NCI-H345 (cell line): ENCODE measurements around the gene ACRBP.
"Not testable (repeated sequence)": the region's sequence is repeated elsewhere in the genome, so short reads cannot be mapped to it uniquely, and the experiment has no call there.

ENCODE experiments used
- DNase-seq: peaks from one replicate; lab custom pipeline; 2025; lab: John Stamatoyannopoulos, UW

Gene ACRBP

DNA sequence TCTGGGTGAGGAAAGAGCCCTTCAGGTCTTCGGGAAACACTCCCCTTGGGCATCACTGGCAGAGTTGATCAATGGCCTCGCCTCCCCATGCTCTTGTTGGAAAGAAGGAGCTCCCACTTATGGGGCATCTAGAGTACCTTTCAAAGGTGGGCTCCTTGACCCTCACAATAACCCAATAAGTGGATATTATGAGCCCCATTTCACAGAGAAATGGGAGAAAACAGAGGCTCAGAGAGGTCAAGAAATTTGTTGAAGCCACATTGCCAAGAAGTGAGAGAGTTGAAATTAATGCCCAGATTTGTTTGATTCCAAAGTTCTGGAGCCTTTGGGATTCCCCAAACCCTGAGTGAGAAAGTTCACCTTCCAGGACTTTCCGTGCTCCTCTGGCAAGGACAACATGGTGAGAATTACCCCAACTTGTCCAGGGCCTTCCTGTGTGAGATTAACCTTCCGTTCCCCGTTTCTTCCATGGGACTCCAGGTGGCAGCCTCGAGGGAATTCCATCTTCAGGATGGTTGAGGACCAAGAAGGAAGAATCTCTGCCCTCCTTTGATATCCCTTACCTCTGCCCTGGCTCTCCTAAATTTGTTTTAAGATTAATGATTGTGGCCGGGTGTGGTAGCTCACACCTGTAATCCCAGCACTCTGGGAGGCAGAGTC is 32.6 kb downstream of the ACRBP start:
- DNase-seq, result no peak

DNA sequence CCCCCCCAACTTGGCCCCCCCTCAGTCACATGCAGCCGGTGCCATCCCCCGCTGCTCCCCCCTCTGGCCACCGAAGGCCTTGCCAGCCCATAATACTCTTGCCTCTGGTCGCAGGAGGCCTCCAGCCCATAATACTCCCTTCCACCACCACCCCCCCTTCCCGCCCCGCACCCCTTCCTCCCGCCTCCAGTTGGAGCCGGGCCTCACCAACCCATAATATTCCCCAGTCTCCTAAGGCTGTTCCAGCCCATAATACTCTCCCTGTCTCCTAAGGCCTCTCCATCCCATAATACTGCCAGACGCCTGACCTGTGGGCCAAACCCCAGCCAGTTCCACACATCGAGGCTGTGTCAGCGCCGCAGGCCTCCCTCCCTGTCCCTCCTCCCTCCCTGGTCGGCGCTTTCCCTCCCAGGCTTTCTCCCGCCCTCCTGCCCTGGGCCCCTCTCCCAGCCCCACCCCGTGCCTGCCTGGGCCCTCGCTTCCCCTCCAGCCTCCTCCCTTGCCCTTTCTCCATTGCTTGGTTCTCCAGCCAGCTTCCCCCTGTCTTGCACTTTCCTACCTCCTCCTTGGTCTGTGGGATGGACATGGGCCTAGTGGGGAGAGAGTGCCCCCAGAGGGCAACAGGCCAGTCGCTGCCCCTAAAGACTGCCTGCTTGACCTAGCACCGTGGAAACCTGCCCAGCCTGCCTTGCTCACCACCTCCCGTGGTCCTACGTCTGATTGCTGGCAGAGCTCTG is 33.3 kb downstream of the ACRBP start:
- peak; percentile 97 for DNase-seq

DNA sequence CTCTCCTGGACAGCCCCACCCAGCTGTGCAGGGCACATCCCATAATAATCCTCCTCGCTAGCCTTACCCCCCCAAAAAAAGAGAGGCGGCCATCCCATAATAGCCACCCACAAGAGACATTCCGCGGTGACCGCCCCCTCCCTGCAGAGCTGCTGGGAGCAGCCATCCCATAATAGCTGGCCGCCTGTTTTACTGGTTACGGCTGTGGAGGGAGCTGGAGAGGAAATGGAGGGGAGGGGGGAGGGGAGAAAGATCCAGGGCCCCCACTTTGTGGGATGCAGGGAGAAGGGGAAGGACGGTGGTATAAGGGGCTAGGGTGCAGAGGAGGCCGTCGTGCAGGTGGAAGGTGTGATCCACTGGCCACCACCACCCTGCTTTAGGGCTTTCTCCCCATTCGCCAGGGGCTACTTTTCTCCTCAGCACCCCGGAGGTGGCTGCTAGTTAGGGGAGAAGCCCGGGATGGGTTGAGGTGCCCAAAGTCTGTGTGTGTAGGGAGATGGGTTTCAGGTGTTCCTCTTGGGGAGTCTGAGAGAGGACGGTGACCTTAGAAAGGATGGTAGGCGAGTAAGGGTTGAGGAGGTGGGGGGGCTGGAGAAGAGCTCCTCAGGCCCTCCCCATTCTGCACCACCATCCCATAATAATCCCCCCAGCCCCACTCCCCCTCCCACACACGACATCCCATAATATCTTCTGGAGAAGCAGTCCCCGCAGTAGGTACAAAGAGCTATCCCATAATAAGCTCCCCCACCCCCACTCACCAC is 34.0 kb downstream of the ACRBP start:
- DNase-seq, result peak; percentile 94

DNA sequence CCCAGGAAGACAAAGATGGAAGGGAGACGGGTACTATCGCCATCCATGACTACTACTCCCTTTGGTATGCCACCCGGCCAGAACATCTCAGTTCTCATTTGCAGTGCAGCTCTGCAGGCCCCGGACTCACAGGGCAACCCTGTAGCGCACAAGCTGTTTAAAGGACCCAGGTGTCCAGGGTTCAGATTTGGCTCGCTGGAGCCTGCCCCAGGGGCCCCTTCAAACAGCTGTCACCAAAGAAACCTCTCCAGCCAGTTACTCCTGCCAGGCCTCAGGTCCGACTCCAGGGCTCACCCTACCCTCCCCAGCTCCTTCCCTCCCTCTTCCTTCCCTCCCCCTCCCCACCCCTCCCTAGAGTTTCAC is 34.6 kb downstream of the ACRBP start:
- DNase-seq, result no peak

DNA sequence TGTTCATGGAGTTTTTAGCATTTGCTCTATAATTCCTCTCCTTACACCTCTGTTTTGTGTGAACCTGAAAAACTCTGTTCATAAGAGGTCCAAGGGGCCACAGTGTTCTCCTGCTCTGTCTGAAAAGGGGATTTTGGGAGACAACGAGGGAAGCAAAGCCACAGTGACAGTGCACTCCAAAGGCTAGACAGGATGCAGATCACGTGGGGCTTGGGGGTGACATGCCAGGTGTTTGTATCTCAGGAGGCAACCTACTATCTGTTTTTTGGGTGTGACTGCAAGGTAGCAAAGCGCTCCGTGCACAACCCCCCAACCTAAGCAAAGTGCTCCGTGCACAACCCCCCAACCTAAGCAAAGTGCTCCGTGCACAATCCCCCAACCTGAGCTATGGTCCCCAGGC is 35.0 kb downstream of the ACRBP start:
- no peak for DNase-seq

DNA sequence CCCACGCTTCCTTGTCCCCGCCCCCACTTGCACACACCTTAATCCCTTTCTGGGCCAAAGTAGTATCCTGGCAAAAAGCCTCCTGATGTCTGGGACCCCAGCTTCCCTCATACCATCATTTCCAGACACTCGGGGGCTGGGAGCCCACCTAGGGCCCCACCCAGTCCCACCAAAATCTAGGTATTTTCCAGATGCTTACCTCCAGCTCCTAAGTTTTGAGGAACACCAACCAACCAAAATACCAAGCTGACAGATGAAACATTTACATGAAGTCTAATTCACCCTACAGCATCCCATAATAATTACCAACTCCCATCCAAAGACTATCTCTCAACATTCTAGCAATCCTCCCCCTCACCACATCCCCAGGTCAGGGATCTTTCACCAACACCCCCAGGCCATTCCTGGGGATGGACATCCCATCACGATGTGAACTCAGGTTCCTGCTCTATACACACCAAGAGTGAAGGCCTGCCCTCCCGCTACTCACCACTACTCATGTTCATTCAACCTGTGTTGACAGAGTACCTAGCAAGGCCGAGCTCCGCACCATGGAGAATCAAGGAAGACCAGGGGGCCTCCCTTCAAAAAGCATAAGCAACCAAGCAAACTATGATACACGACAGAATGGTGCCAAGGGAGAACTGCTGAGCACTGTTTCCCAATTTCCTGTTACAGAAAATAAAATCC is 38.5 kb downstream of the ACRBP start:
- DNase-seq, result no peak

DNA sequence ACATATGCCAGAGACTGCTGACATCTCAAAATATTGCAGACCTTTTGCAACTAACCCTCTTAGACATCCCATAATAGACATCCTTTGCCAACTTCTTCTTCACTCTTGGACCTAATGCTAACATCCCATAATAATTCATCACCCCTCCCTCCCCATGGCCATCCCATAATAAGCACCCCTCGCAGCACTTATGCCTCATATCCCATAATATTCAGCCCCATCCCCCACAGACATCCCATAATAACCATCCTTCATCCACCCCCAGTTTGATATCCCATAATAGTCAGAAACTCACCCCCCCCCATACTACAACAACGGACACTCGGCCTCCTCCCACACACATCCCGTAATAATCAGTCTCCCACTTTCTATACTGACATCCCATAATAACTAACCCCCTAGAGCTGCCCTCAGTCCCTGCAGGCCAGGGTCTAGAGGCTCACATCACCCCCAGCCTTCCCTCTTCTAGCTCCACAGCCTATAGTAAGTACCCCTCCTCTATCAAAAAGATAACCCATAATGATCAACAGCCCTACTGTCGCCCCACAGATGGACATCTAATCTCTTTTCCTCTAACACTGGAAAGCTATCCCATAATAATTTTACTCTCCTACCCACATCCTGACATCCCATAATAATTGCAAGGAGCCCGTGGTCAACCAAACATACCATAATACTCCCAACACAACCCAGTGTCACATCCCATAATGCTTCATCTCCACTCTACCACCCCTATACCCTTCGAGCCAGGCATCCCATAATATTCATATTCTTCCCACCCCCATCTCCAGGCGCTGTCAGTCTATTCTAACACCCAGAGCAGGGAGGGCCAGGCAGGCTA is 39.3 kb downstream of the ACRBP start:
- DNase-seq, result peak; percentile 94

DNA sequence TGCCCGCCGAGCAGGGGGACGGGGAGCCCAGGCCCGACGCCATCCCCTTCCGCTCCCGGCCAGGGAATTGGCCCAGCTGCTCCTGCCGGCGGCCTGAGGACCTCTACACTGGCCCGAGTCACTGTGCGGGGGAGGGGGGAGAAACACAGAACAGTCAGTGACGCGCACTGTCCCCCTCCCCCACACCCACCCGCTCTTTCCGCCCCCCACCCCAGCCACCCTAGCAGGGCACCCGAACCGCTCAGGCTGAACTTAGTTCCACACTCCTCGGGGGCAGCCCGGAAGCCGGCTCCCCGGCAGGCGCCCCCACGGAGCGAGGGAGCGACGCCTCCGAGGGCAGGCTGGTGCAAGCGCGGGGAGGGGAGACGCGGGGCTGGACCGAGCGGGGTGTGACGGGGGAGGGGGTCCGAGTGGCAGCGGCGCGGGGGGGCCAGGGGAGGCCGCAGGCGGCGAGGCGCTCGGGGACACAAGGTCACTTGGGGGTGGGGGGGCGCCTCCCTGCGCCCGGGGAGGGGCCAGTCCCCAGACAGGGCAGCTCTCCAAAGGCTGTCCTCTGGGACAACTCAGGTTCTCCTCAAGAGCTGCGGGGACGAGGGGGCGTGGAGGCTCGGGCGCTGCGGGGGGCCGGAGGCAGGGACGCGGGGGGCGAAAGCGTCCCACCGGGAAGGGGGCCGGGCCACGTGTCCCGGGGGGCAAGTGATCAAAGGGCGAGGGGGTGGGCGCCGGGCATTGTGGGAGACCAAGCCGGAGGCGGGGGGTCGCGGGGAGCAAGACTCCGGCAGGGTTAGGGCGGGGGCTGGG is 40.7 kb downstream of the ACRBP start:
- no peak for DNase-seq

DNA sequence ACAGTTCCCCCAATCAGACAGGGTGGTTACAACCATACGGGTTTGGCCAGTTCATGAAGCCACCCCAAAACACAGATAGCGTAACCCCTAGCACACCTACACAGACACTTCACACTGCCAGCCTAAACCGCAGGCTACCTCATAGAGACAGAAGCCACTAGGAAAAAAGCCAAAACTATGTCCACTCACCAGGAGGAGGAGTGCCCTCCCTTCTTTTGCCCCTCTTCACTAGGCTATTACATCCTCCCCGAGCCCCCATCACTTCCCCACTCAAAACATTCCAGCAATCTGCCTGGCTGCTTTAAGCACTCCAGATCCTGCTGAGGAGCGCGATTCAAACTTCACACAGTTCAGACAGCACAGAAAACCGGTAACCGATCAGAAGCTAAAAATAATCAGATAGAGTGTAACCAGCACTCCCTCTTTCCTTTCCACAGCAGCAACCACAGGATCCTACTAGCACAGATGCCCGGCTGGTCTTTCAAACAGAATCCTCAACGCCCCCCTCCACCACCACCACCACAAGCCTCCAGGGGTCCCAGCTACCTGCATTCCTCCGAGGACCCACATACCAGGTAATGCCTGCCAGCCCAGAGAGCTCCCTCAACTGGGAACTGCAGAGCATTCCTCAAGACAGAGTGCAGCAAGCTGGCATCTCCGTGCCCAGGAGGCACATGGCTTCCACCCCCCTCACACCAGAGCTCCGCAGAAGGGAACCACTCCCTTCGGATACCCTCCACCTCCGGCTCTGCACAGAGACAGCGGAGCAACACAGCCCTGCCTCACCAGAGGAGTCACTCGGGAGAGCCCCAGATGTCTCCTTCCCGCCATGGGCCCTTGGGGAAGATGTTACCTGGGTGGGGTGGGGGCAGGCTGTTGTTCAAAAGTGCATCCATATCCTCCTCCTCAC is 41.6 kb downstream of the ACRBP start:
- DNase-seq, result no peak

DNA sequence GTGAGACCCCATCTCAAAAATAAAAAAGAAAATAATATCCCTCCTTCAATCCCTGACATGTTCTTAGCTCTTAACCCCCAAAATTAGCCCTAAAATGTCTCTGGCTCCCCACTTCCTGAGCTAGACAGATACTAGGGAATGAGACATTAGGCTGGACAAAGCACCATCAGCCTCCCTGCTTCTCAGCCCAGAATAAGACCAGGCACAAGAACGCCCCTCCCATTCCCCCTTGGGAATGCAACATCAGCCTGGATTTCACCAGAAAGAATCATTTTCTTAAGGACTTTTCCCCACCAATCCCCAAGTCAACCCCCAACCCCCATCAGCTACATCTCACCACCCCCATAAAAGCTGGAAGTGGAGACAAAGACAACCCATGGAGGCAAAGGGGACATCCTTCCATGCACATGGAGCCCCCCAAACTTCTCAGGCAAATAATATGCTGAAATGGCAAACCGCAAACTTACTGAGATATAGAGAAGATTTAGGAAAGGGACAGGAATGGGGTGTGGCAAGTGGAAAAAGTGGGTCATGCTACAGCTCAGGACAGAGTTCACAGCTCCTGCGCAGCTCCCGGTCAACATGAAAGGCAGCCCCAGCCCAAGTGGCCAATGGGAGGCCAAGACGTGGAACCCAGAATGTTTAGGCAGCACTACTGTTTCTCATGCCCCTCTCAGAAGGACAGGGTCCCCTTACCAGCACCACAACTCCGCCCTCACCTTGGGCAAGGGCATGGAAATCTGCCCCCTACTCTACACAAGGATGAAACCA is 42.8 kb downstream of the ACRBP start:
- DNase-seq, result no peak

DNA sequence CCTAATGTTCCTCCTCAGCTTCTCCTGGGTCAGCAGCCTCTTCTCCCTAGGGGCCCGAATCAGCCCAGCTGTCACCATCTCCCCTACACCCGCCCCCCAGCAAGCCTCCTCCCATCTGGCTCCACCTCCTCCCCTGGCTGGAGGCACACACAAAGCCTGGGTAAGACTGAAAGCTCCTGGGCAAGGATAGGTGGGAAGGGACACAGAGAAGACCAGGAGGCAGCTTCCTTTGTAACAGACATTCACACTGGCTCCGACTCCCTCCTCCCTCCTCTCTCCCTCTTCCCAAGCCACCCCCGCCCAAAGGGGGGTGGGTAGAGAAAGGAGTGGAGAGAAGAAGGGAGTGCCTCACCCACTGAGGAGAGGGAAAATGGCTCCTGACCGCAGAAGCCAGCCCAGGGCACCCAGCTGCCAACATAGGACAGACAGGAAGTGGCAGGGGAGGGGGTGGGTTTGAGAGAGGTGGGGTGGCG is 44.1 kb downstream of the ACRBP start:
- DNase-seq, result no peak

DNA sequence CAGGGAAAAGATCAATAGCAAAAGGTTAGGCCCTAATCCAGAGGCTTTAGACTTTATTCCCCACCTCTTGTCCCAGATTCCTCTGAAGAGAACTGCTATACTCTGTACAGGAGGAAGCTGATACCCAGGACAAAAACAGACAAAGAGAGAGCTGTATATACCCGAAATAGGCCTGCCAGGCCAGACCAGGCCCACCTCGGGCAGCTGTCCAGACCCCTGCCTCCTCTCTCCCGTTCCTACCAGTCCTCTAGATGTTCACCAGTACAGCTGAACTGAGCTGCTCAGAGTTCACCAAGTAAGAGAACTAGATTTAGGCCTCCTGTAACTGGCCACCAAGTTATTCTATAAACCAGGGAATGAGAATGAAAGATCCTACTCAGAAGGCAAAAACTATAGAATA is 44.7 kb downstream of the ACRBP start:
- DNase-seq, result no peak

DNA sequence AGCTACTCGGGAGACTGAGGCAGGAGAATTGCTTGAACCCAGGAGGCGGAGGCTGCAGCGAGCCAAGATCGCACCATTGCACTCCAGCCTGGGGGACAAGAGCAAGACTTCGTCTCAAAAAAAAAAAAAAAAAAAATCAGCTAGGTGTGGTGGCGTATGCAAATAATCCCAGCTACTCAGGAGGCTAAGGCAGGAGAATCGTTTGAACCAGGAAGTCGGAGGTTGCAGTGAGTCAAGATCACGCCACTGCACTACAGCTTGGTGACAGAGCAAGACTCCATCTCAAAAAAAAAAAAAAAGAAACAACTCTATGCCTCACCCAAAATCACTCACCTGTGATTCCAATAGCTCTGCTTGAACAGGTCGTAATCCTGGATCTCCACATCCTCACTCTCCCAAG is 51.6 kb downstream of the ACRBP start:
- not testable (repeated sequence) for DNase-seq

DNA sequence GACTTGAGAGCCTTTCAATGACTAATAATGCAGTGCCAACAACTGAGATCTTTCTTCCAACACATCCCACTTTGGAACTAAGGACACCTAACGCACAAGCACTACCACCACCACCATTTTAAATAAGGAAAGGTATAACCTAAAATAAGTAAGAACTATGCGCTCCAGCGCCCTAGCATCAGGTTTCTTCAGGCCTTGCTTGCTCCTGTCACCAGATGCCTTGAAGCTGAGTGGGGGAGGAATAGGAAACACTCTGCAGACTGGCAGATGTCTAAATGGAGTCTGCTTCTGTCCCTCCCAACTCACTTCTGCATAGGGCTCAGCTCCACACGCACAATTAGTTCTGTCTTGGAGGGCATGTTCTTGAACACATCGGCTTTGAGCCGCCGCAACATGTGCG is 55.1 kb downstream of the ACRBP start:
- no peak for DNase-seq
